Measurements from ENCODE around the gene PEX26. TPM values are rescaled to one million over a fixed set of nuclear protein-coding genes. Genes with fewer than 3 reads are reported as not detected.
"Not testable (repeated sequence)": the region's sequence is repeated elsewhere in the genome, so short reads cannot be mapped to it uniquely, and the experiment has no call there.

Gene PEX26
- 10 to 100 TPM; 64.1 to 64.7 TPM for total RNA-seq

DNA sequence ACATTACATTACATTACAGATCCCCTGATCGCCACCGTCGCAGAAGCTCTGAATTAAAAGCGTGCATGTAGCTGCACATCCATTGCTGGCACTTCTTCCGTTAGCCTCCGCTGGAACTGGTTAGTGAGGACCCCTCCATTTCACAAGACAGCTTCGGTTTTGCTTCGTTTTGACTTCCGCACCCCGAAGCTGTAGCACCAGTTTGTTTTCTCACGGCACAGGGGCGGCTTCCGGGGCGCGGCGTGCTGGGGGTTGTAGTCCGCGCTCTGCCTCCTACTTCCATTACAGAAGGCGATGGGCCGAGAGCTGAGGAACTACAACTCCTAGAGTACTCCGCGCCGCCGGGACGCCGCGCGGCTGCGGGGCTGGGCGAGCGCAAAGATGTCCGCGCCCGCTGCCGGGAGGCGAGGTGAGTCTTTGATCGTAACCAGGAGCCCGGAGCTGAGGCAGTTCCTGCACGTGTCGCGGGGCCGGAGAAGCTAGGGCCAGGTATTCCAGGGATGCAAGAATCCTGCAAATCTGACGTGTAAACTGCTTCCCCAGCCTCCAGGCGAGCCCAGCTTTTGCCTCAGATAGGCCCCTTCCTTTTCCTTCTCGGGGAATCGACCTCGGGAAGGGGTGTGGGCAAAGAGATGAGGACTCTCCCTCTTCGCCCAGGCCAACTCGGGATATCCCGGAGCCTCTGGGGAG is at the start of gene PEX26:
TSS of gene PEX26 (plus strand) at position 352 of the 690 bp plus-strand sequence. CDS start 387 bp downstream, outside the sequence.
- POLR2A ChIA-PET: interaction anchor here (0.8 to 1.4 kb wide), 5 partner anchors 17 to 439 kb away, joined by 3 to 9 read pairs (median 4); partner anchors contain the start of genes BCL2L13 and USP18
- CTCF ChIA-PET: interaction anchor here (1.2 to 6.4 kb wide), 5 partner anchors 11 to 337 kb away, joined by 3 to 58 read pairs (median 5); no protein-coding TSS in a partner anchor

DNA sequence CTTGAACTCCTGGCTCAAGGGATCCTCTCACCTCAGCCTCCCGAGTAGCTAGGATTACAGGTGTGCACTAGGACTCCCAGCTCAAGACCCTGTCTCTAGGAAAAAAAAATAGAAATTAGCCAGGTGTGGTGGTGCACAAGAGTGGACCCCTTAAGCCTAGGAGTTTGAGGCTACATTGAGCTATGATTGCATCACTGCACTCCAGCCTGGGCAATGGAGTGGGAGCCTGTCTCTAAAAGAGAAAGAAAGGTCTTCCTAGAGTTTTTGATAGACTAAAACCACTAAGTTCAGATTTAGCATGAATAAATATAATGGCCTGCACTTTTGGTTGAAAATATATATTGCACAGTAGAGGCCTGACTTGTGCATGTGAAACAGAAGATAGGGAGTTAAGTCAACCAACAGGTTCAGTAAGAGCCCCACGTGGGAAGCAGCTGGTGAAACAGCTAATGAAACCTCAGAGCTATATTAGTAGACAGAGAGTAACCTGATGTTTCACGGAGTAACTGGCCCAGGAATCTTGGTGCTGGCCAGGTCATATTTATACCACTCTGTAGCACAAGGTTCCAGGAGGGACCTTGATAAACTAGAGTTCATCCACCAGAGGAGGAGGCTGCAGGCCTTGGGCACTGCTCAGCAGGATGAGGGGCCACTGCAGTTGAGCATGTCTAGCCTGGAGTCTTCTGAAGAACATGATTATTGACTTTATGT is 48.8 kb upstream of the PEX26 start:
- CTCF ChIA-PET: interaction anchor here (1.1 to 1.7 kb wide), 2 partner anchors 48 to 199 kb away, joined by 3 to 6 read pairs; partner anchors contain the start of gene PEX26
- POLR2A ChIA-PET: no interaction called here

DNA sequence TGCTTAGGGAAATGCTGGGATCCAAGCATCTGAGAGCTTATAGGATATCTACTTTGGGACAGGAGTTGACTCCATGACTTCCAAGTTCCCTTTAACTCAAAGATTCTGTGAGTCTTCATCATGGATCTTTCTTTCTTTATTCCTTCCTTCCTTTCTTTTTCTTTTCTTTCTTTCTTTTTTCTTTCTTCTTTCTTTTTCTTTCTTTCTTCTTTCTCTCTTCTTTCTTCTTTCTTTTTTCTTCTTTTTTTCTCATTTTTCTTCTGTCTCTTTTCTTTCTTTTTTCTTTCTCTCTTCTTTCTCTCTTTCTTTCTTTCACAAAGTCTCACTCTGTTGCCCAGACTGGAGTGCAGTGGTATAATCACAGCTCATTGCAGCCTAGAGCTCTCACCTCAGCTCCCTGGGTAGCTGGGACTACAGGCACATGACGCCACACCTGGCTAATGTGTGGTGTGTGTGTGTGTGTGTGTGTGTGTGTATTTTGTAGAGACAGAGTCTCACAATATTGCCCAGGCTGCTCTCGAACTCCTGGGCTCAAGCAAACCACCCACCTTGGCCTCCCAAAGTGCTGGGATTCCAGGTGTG is 48.0 kb upstream of the PEX26 start:
- ChIA-PET POLR2A (no interaction called here), CTCF (no interaction called here)

DNA sequence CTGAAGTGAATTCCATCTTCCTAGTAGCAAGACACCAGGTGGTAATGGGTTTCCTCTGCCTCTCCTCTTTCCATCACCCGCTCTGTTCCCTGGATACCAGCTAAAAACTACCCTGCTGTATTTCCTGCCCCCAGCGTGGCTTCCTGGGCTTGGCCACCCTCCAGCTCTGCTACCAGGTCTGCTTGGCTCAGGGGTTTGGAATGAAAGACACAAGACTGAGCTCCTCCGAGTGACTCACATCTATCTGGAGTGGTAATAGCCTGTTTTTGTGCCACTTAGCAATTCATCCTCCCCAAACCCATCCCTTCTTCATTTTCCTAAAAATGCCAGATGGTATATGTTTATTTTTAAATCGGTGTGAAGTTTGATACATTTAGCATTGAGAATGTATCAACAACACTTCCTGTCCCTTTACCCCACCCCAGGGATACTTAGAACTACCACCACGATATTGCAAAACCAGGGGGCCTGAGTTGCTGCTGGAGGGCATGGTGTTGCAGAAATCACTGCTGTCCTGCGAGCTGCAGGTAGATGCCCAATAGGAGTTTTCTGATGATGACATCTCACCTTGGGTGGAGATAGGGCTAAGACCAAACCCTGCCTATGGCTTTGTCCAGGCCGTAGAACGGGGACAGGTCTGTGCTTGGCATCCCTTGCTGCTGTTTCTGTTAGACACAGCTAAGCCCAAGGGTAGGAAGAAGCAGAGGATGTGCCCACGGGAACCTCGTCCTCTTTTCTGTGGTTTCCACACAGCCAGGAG is 45.9 kb upstream of the PEX26 start:
- ChIA-PET CTCF (interaction anchor here (0.7 kb wide), 1 partner anchor 201 kb away, joined by 3 read pairs; no protein-coding TSS in a partner anchor), POLR2A (interaction anchor here (0.5 kb wide), 1 partner anchor 325 kb away, joined by 8 read pairs; no protein-coding TSS in a partner anchor)

DNA sequence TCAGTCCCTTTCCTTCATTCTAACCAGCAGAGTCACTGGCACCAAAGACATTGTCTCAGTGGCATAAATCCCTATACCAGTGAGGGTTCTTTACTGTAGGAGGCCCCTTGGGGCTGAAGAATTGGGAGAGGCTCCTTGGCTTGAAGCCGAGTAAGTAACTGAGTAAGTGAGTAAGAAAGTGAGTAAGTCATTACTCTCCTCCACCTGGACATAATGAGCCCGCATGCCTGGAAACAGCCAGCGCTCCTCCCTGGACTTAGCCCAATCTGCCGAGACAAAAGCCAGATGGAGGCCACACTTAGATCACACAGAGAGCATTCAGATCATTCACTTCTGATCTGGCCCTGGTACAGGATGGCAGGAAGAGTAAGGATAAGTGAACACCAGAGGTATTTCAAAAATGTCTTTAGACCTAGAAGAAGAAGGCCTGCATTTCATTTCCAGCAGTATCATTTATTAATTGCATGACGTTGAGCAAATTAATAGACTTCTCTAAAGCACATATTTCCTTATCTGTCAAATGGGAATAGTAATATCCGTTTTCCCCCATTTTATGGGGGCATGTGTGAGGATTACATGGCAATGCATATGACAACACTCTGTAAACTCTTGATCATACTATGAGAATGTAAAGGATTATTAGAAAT is 45.2 kb upstream of the PEX26 start:
- CTCF ChIA-PET: no interaction called here
- POLR2A ChIA-PET: no interaction called here

DNA sequence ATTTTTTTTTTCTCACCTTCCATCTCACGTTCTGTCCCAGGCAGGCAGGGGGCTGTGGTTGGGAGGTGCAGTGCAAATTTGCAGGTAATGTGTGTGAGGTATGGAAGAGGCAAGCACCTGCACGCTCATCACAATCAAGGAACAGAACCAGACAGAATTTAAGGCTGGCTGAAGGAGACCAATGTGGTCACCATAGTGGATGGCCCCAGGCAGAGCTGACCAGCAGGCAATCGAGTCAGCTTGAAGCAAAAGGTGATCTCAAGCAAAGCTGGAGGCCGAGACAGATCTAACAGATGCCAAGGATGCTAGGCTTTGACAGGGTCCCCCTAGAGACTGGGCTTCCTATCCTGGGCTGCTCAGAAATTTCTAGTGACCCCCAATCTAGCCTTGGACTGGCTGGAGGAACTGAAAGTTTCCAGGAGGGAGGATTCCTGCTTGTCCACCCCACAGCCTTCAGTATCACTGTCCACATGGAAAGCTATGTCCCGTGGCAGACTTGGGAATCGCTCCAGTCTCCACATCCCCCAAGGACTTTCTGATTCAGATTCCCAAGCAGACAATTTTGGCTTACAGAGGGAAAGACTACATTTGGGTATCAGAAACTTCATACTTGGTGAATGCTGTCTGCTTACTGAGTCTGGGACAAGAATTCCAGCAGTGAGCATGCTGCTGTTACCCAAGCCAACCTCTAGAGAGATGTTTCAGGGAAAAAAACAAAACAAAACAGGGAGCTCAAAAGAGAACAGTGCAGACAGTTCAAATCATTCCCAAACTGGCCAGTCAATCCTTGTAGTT is 44.4 kb upstream of the PEX26 start:
- ChIA-PET POLR2A (no interaction called here), CTCF (no interaction called here)

DNA sequence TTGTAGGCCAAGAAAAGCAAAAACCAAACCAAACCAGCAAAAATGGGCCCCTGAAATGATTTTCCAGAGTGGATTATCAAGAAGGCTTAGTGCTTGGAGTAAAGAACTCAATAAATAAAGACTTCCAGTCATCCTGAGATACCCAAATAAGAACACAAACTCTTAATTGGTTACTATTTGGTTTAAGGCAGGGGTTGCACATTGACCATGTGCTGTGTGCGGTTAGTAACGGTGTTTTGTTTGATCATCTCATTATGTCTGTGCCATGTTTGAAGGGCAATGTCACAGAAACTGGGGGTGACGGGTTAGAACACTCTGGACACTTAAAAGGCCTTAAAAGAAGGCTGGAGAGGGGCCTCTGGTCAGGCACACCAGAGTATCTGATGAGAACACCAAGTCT is 43.7 kb upstream of the PEX26 start:
- CTCF ChIA-PET: no interaction called here

DNA sequence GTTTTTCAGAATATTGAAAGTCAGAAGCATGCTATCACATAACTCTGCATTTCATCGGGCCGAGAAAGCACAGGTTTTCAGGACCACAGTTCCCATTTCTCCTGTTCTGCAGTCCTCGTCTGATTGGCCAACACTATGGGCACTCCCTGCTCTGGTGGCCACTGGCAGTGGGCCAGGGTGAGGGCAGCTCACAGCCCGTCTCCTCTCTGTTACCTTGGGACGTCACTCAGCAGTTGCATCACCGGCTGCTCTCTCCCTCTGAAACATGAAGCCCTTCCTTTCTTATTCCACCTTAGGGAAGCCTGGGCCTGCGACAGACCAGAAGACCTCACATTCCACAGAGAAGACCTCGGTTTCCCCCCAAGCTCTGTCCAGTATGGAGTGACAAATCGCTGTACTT is 42.0 kb upstream of the PEX26 start:
- CTCF ChIA-PET: no interaction called here
- POLR2A ChIA-PET: no interaction called here

More for the DNA sequence above, 43.7 kb upstream of the PEX26 start:
- POLR2A ChIA-PET: no interaction called here

DNA sequence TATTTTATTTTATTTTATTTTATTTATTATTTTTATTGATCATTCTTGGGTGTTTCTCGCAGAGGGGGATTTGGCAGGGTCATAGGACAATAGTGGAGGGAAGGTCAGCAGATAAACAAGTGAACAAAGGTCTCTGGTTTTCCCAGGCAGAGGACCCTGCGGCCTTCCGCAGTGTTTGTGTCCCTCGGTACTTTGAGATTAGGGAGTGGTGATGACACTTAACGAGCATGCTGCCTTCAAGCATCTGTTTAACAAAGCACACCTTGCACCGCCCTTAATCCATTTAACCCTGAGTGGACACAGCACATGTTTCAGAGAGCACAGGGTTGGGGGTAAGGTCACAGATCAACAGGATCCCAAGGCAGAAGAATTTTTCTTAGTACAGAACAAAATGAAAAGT is 36.9 kb upstream of the PEX26 start:
- POLR2A ChIA-PET, CTCF ChIA-PET: not testable (repeated sequence)

DNA sequence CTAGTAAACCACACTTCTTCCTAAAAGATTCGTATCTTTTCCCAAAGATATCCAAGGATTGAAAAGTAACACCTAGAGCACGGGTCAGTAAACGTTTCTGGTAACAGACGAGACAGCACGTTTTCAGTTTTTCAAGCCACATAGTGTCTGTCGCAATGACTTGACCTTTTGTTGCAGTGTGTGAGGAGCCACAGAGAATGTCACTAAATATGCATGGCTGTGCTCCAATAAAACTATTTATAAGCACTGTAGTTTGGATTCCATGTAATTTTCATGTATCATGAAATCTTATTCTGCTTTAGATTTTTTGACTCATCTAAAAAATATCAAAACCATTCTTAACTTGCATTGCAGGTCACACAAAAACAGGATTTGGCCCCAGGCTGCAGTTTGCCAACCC is 35.1 kb upstream of the PEX26 start:
- ChIA-PET CTCF (no interaction called here), POLR2A (no interaction called here)

DNA sequence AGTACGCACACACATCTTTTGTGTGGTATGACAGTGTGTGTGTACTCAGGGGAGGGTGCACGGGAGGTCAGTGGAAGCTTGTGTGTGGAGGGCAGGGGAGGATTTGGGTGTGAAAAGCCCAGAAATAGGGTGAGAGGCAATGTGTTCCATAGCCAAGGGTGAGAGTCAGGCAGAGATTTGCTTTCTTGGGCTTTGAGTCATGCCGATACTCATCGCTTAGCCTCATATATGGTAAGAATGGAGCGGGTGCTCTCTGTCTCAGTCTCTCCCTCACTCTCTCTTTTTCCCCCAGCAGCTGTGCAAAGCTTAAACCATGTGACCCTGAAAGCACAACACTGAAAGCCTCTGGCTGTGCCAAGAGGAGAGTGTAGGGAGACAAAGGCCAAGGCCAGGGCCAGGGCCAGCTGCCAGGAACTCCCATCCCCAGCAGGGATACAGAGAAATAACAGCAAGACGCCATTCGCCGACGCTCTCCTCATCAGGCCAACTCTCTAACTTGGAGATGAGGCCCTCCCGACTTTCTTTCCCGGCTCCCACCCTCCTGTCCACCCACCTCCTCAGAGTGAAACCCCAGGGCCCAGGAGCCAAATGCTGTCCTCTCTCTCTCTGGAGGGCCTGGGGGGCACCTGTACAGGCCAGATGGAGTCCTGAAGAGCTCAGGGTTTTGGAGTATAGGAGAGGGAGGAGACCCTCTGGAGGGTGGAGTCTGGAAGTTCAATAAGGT is 33.1 kb upstream of the PEX26 start:
- POLR2A ChIA-PET: no interaction called here
- CTCF ChIA-PET: no interaction called here

DNA sequence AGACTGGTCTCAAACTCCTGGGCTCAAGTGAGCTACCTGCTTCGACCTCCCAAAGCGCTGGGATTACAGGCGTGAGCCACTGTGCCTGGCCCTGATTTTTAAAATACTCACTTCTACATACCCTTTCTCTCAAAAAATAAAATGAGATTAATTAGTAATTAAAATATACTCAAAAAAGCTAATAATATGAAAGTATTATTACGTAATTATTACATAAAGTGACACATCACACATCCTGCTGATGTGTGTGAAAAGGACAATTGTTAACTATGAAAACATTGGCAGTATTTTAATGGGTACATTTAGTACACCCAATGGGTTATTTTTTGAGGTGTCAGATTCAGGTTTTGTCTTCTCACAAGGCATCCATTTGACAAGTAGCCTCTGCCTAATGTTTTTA is 32.0 kb upstream of the PEX26 start:
- POLR2A ChIA-PET: no interaction called here
- CTCF ChIA-PET: no interaction called here

DNA sequence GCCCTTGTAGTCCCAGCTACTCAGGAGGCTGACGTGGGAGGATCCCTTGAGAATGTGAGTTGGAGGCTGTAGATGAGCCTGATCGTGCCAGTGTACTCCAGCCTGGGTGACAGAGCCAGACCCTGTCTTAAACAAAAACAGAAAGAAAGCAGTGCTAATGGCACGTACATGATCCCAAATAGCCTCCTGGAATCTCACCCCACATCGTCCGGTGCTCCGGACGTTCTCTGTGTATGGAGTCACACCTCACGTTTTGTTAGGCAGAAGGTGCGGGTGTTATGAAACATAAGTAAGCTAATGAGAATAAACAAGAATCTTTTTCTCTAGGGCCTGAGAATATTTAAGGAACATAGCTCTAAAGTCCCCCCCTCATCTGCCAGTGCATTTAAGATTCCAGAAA is 29.7 kb upstream of the PEX26 start:
- ChIA-PET POLR2A (no interaction called here), CTCF (no interaction called here)

DNA sequence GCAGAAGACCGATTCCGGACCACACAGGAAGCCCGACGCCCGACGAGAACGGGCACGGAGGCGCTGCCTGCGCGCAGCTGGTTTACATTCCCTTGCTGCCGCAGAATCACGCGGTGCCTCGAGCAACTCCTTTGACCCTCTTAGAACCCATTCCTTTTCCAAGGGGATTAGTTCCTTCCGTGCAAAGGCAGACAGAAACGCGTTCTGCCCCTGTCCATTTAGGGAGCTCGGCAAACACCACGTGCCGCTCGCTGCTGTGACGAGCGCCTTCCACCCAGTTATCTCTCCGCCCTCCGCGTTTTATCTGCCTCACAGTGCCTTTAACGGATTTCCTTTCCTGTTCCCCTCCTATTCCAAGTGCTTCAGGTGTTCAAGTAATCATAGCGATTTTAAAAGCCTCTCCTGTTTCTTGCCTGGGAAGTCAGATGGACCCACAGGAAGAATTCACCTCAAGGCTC is 29.3 kb upstream of the PEX26 start:
- ChIA-PET CTCF (no interaction called here), POLR2A (no interaction called here)

DNA sequence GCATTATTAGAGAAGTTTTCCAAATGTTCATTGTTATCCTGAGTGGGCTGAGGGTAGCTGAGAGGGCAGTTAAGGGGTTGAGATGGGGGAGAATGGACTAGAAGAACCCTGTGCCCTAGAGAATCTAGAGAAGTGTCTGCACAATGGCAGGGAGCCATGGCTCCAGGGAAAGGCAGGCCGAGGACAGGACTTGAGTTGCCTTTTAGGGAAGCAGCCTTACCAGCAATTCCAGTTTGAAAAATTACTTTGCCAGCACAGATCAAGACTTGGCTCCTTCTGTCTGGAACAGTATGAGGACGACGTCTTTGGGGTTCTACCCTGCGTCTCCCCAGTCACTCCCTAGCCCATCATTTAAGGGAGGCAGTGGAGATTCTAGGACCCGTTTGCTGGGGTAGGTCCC is 27.7 kb upstream of the PEX26 start:
- ChIA-PET CTCF (no interaction called here), POLR2A (no interaction called here)

DNA sequence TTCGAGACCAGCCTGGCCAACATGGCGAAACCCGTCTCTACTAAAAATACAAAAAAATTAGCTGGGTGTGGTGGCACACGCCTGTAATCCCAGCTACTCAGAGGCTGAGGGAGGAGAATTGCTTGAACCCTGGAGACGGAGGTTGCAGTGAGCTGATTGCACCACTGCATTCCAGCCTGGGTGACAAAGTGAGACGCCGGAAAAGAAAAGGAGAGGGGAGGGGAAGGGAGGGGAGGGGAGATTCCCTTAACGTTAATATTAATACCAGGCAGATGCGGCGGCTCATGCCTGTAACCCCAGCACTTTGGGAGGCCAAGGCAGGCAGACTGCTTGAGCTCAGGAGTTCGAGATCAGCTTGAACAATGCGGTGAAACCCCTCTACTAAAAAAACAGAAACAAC is 26.7 kb upstream of the PEX26 start:
- POLR2A ChIA-PET, CTCF ChIA-PET: not testable (repeated sequence)

DNA sequence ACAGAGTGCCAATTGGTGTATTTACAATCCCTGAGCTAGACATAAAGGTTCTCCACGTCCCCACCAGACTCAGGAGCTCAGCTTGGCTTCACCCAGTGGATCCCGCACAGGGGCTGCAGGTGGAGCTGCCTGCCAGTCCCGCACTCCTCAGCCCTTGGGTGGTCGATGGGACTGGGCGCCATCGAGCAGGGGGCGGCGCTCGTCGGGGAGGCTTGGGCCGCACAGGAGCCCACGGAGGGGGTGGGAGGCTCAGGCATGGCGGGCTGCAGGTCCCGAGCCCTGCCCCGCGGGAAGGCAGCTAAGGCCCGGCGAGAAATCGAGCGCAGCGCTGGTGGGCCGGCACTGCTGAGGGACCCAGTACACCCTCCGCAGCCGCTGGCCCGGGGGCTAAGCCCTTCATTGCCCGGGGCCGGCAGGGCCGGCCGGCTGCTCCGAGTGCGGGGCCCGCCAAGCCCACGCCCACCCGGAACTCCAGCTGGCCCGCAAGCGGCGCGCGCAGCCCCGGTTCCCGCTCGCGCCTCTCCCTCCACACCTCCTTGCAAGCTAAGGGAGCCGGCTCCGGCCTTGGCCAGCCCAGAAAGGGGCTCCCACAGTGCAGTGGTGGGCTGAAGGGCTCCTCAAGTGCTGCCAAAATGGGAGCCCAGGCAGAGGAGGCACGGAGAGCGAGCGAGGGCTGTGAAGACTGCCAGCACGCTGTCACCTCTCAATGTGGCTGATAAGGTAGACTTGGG is 24.4 kb upstream of the PEX26 start:
- POLR2A ChIA-PET, CTCF ChIA-PET: not testable (repeated sequence)
